Measurements from ENCODE around the gene UGT8. TPM values are rescaled to one million over a fixed set of nuclear protein-coding genes. Genes with fewer than 3 reads are reported as not detected.
A peak's percentile ranks its signal among the peaks of the same experiment; 100 is the strongest.

UGT8 gene
- total and polyA plus RNA-seq, 2 donors (not counting 1 experiment from before 2014, with no cell fraction given), result 4.2 to 24.0 TPM

DNA sequence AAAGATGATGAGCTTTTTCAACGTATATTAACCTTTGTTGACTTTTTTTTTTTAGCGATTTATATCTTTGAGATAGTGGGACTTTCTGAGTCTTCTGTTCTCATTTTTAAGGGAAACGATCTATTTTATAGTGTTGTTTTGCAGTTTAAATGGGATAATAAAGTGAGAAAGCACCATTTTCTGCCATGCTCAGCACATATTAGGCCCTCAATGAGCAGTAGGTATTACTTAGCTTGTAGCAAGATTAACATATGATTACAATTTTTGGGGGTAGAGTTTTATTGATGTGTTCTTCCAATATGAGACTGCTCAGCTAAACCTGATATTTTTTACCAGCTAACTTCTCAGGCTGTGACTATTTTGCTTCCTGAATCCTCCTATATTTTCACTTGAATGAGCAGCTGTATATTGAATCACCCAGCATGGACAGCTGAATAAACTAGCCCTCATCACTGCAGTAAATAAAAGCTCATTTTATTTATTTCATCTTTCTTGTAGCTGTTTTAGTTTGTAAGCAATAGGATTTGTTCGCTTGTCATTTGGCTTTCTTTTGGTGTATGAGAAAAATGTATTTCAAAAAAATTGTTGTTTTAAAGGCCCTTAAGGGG is 43.7 kb downstream of the UGT8 start:
- no peaks in the 10 kb centered on the region for H3K27me3 ChIP-seq (replicated peaks in 1 of 4; ENCODE audit: control extremely low read depth in 1 of 4, control insufficient read depth in 3 of 4, insufficient read depth in 4 of 4, low read length in 3 of 4)
- H3K4me3 Mint-ChIP-seq, result no peak overlapping the region
- intact Hi-C loops (cut with micrococcal nuclease), result no loop called here
- no peaks in the 10 kb centered on the region for H3K27me3 Mint-ChIP-seq
- H3K4me1 Mint-ChIP-seq, result peaks cover 28% of the 10 kb centered on the region
- no peak overlapping the region for H3K4me2 ChIP-seq (replicated peaks; ENCODE audit: low read depth, low read length, poor library complexity, severe bottlenecking)
- peaks cover 0 to 5% of the 10 kb centered on the region in 2 donors for H3K4me1 ChIP-seq (ENCODE audit: control insufficient read depth in 2 of 2, insufficient read depth in 2 of 2, low read length in 2 of 2)
- peak overlapping the region in 1 of 2 donors; percentile 24 for H3K27ac ChIP-seq (ENCODE audit: low read length in 2 of 2)
- H3K27ac Mint-ChIP-seq, result no peak overlapping the region
- no peak overlapping the region for H3K9ac ChIP-seq (ENCODE audit: low read length)
- peaks cover 0 to 4% (median 0%) of the 10 kb centered on the region in 3 donors for H3K9me3 ChIP-seq (ENCODE audit: control extremely low read depth in 1 of 3, control insufficient read depth in 2 of 3, insufficient read depth in 1 of 3, low read length in 2 of 3)
- no peaks in the 10 kb centered on the region for H3K9me3 Mint-ChIP-seq (ENCODE audit: insufficient read depth)
- ChIA-PET CTCF (interaction anchor here (1.0 to 1.4 kb wide), 2 partner anchors 10 to 12 kb away, joined by 3 to 6 read pairs; no protein-coding TSS in a partner anchor), POLR2A (no interaction called here)
- H2AFZ ChIP-seq (ENCODE audit: insufficient read depth, low read depth, low read length, poor library complexity, severe bottlenecking), result no peak overlapping the region
- no peaks in the 10 kb centered on the region for H3K36me3 ChIP-seq (replicated peaks in 1 of 2; ENCODE audit: control extremely low read depth in 1 of 2, control insufficient read depth in 1 of 2, extremely low read depth in 1 of 2, insufficient read depth in 2 of 2, low read length in 1 of 2)
- peaks cover 59% of the 10 kb centered on the region for H3K79me2 ChIP-seq (ENCODE audit: control insufficient read depth, insufficient read depth, low read length)
- no peak overlapping the region for H3K4me3 ChIP-seq (ENCODE audit: control extremely low read depth in 1 of 5, extremely low read depth in 1 of 5, insufficient read depth in 1 of 5, low read depth in 2 of 5, low read length in 4 of 5)
- ATAC-seq (ENCODE audit: low read depth) (no peak), DNase-seq (no peak)
- WGBS (ENCODE audit: insufficient coverage), result no CpG with 5 or more reads among the region's 4 CpGs
- TF ChIP-seq CTCF (IDR thresholded peaks at IDR 0.05) (no peak), EZH2 (IDR thresholded peaks at IDR 0.05; ENCODE audit: borderline replicate concordance, insufficient read depth, low read depth, low read length, poor library complexity, severe bottlenecking) (no peak)
- H4K20me1 ChIP-seq (ENCODE audit: control insufficient read depth, insufficient read depth, low read length, poor library complexity, severe bottlenecking), result peaks cover 30% of the 10 kb centered on the region

DNA sequence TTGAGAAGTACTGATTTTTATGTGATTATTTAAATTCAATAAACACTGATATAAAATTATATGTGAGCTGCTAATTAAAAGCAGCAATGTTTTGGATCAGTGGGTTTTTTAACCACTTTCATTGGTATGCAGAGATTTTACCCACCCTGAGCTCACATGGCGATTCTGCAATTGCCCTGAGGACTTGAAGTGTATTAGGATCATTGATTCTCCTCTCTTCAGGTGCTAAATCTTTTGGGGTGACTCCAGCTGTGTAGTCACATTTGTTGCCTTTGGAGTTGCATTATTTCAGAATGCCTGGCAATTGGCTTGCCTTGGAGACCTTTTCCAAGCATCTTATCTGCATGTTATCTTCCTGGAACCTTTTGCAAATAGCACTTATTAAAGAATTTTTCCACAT is 51.3 kb downstream of the UGT8 start:
- ATAC-seq (ENCODE audit: low read depth) (no peak), DNase-seq (no peak)
- H3K9me3 ChIP-seq (ENCODE audit: control extremely low read depth in 1 of 3, control insufficient read depth in 2 of 3, insufficient read depth in 1 of 3, low read length in 2 of 3), result no peaks in the 10 kb centered on the region
- peaks cover 20% of the 10 kb centered on the region for H4K20me1 ChIP-seq (ENCODE audit: control insufficient read depth, insufficient read depth, low read length, poor library complexity, severe bottlenecking)
- no peak overlapping the region for H3K4me2 ChIP-seq (replicated peaks; ENCODE audit: low read depth, low read length, poor library complexity, severe bottlenecking)
- H2AFZ ChIP-seq (ENCODE audit: insufficient read depth, low read depth, low read length, poor library complexity, severe bottlenecking), result no peak overlapping the region
- peaks cover 48% of the 10 kb centered on the region for H3K4me1 Mint-ChIP-seq
- no peaks in the 10 kb centered on the region for H3K9me3 Mint-ChIP-seq (ENCODE audit: insufficient read depth)
- H3K27ac Mint-ChIP-seq, result no peak overlapping the region
- H3K79me2 ChIP-seq (ENCODE audit: control insufficient read depth, insufficient read depth, low read length), result peaks cover 27% of the 10 kb centered on the region
- ChIA-PET POLR2A (no interaction called here), CTCF (interaction anchor here (0.6 to 1.6 kb wide), 5 partner anchors 9 to 265 kb away, joined by 3 to 11 read pairs (median 4); no protein-coding TSS in a partner anchor)
- no peak overlapping the region for H3K4me3 Mint-ChIP-seq
- no peak for TF ChIP-seq EZH2 (IDR thresholded peaks at IDR 0.05; ENCODE audit: borderline replicate concordance, insufficient read depth, low read depth, low read length, poor library complexity, severe bottlenecking)
- no peak for TF ChIP-seq CTCF (IDR thresholded peaks at IDR 0.05)
- no peak overlapping the region for H3K9ac ChIP-seq (ENCODE audit: low read length)
- intact Hi-C loops (cut with micrococcal nuclease), result no loop called here
- no peaks in the 10 kb centered on the region for H3K27me3 ChIP-seq (replicated peaks in 1 of 4; ENCODE audit: control extremely low read depth in 1 of 4, control insufficient read depth in 3 of 4, insufficient read depth in 4 of 4, low read length in 3 of 4)
- H3K27me3 Mint-ChIP-seq, result no peaks in the 10 kb centered on the region
- WGBS (ENCODE audit: insufficient coverage), result no CpG with 5 or more reads among the region's 1 CpG
- peaks cover 0 to 4% of the 10 kb centered on the region in 2 donors for H3K4me1 ChIP-seq (ENCODE audit: control insufficient read depth in 2 of 2, insufficient read depth in 2 of 2, low read length in 2 of 2)
- H3K27ac ChIP-seq (ENCODE audit: low read length in 2 of 2), result no peak overlapping the region
- no peaks in the 10 kb centered on the region for H3K36me3 ChIP-seq (replicated peaks in 1 of 2; ENCODE audit: control extremely low read depth in 1 of 2, control insufficient read depth in 1 of 2, extremely low read depth in 1 of 2, insufficient read depth in 2 of 2, low read length in 1 of 2)
- H3K4me3 ChIP-seq (ENCODE audit: control extremely low read depth in 1 of 5, extremely low read depth in 1 of 5, insufficient read depth in 1 of 5, low read depth in 2 of 5, low read length in 4 of 5), result no peak overlapping the region

Measured in B cell (primary cell).